ENCODE measurements around the gene IL17RB.

Gene IL17RB

GRCh38 chr3:53856964-53857363 lies 10.6 kb downstream of the IL17RB start:
- no peak for TF ChIP-seq CTCF (conservative IDR thresholded peaks at IDR 0.05; ENCODE audit: low read depth)
- DNase-seq (ENCODE audit: low spot score) = no peak
- ChIA-PET CTCF (no interaction called here), POLR2A (ENCODE audit: low non-redundant PET) (no interaction called here)
- no peak overlapping the region for H3K27ac ChIP-seq

- no peak for TF ChIP-seq CTCF (conservative IDR thresholded peaks at IDR 0.05; ENCODE audit: low read depth)
- H3K27ac ChIP-seq = no peak overlapping the region
- POLR2A ChIA-PET (ENCODE audit: low non-redundant PET) = no interaction called here
- DNase-seq (ENCODE audit: low spot score) = no peak
- CTCF ChIA-PET = no interaction called here
Observed at GRCh38 chr3:53858096-53858741, 11.9 kb downstream of the IL17RB start.

- DNase-seq (ENCODE audit: low spot score) = no peak
- CTCF ChIA-PET = no interaction called here
- H3K27ac ChIP-seq = no peak overlapping the region
- TF ChIP-seq CTCF (conservative IDR thresholded peaks at IDR 0.05; ENCODE audit: low read depth) = no peak
- POLR2A ChIA-PET (ENCODE audit: low non-redundant PET) = no interaction called here
Observed at GRCh38 chr3:53859178-53859577, 12.8 kb downstream of the IL17RB start.

- no peak for TF ChIP-seq CTCF (conservative IDR thresholded peaks at IDR 0.05; ENCODE audit: low read depth)
- no peak for DNase-seq (ENCODE audit: low spot score)
- POLR2A ChIA-PET (ENCODE audit: low non-redundant PET) = no interaction called here
- no peak overlapping the region for H3K27ac ChIP-seq
- CTCF ChIA-PET = no interaction called here
Observed at GRCh38 chr3:53860196-53860595, 13.8 kb downstream of the IL17RB start.

- H3K27ac ChIP-seq = no peak overlapping the region
- DNase-seq (ENCODE audit: low spot score) = no peak
- CTCF ChIA-PET = no interaction called here
- POLR2A ChIA-PET (ENCODE audit: low non-redundant PET) = no interaction called here
- TF ChIP-seq CTCF (conservative IDR thresholded peaks at IDR 0.05; ENCODE audit: low read depth) = no peak
Observed at GRCh38 chr3:53862241-53862640, 15.9 kb downstream of the IL17RB start.

GRCh38 chr3:53863145-53863544 lies 16.8 kb downstream of the IL17RB start:
- TF ChIP-seq CTCF (conservative IDR thresholded peaks at IDR 0.05; ENCODE audit: low read depth) = no peak
- ChIA-PET CTCF (no interaction called here), POLR2A (ENCODE audit: low non-redundant PET) (no interaction called here)
- no peak overlapping the region for H3K27ac ChIP-seq
- DNase-seq (ENCODE audit: low spot score) = no peak
